GM10248 (cell line): ENCODE results near the gene SPATA18.

Experiments
- CTCF ChIA-PET: fragments of 300-600 bp; sonication (Branson Sonifier 250); formaldehyde crosslinking; extraction: SDS; loops from one replicate; lab custom pipeline; 2021; ENCODE audit warnings: antibody characterized with exemption; lab: Yijun Ruan, JAX
- POLR2A ChIA-PET: fragments of 350-650 bp; sonication (Branson Sonifier 250); formaldehyde crosslinking; extraction: SDS; loops from one replicate; lab custom pipeline; 2020; ENCODE audit warnings: antibody characterized with exemption; lab: Yijun Ruan, JAX
- DNase-seq: peaks from one replicate; pipeline ENCODE4 v3.0.0; 2012; ENCODE audit errors: extremely low spot score
- TF ChIP-seq, protein P1 (sequence below): IDR thresholded peaks from 2 replicates; pipeline ENCODE4 v1.5.1; 2012; ENCODE audit warnings: mild to moderate bottlenecking, low read depth; ENCODE audit errors: extremely low read depth, missing control alignments, control extremely low read depth

Gene SPATA18

DNA sequence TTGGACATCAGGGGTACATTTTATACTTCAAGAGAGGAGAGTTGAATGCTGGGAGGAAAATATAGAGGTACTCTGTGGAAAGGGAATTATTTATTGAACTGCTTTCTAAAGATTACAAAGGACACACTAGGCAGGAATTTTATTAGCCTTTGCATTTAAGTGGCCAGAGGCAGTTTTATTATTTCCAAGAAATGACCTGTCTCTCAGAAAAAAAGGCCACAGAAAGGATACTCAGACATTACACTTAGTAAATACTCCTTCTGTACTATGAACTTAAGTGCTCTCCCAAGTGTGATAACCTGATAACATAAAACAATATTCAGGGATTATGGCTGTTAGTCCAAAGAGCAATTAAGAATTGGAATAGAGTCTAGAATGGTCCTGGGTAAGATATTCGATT is 38.5 kb upstream of the SPATA18 start:
- no peak for DNase-seq
- ChIA-PET CTCF (no interaction called here), POLR2A (no interaction called here)
- TF ChIP-seq, protein P1, sequence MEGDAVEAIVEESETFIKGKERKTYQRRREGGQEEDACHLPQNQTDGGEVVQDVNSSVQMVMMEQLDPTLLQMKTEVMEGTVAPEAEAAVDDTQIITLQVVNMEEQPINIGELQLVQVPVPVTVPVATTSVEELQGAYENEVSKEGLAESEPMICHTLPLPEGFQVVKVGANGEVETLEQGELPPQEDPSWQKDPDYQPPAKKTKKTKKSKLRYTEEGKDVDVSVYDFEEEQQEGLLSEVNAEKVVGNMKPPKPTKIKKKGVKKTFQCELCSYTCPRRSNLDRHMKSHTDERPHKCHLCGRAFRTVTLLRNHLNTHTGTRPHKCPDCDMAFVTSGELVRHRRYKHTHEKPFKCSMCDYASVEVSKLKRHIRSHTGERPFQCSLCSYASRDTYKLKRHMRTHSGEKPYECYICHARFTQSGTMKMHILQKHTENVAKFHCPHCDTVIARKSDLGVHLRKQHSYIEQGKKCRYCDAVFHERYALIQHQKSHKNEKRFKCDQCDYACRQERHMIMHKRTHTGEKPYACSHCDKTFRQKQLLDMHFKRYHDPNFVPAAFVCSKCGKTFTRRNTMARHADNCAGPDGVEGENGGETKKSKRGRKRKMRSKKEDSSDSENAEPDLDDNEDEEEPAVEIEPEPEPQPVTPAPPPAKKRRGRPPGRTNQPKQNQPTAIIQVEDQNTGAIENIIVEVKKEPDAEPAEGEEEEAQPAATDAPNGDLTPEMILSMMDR, result no peak

DNA sequence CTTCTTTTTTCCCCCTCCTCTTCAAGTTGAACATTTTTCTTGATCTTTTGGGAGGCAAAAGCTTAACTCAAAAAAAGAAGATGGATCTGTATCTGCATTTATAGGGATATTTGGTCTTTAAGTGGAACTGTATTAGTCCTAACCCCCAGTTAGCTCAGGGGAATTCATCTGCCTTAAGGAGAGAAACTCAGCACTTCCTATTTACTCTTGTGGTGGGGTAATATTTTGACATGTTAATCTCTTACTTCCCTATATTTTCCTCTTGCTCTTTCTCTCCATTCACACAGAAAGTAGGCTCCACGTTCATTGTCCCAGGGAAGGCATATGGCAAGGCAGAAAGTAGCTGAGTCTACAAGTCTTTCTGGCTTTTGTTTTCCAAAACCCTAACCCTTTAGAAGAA is 36.2 kb upstream of the SPATA18 start:
- no peak for DNase-seq
- TF ChIP-seq, protein P1, result no peak
- CTCF ChIA-PET, result no interaction called here

DNA sequence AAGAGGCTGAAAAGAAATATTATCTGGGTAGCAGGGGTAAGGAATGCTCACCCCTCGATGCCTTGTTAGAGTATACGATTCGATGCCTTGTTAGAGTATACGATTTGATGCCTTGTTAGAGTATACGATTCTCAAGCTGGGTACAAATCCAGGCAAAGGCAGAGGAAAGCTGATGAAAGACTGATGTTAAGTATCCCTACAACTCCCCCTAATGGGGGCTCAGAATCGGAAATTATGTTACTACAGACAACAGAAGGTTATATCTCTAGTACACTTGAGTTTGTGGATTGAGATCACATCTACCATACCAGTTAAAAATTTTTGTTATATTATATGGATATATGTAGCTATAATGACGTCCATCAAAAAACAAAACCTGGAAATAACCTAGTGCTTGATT is 35.7 kb upstream of the SPATA18 start:
- ChIA-PET CTCF (no interaction called here), POLR2A (no interaction called here)
- DNase-seq, result no peak
- TF ChIP-seq, protein P1, result no peak

More for the DNA sequence above, 36.2 kb upstream of the SPATA18 start:
- POLR2A ChIA-PET, result no interaction called here

DNA sequence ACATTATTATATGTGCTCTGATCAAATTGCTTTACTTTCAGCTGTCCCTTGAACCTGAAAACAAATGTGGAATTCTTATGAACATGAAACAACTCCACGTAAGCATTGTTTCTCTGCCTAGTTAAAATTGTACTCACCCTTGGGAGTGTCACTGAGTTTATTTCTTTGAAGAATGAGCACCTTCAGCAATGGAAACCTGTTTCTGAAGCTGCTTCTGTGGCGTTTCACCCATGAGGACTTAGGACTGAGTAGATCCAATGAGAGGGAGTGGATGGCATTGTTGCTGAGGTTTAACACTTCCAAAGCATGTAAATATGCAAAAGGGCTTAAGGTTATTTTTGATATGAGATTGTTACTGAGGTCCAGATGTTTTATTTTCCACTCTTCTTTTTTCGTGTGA is 34.1 kb upstream of the SPATA18 start:
- CTCF ChIA-PET, result no interaction called here
- no peak for DNase-seq
- POLR2A ChIA-PET, result no interaction called here
- TF ChIP-seq, protein P1, result no peak

DNA sequence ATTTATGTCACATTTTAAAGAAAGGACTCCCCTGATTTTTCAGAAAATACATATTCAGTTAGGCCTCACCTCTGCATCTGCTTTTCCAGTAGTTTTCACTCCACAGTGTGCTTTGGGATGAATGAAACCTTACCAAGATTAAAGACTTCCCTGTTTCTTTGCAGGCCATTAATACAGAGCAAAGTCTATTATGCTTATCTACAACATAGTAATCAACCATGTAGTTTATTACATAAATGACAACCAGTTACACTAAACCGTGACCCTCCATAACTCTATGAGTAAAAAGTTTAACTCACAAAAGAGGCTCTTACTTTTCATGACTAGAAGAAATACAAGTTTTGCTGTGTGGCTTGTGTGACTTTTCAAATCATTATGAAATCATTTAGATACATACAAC is 33.3 kb upstream of the SPATA18 start:
- DNase-seq, result no peak

DNA sequence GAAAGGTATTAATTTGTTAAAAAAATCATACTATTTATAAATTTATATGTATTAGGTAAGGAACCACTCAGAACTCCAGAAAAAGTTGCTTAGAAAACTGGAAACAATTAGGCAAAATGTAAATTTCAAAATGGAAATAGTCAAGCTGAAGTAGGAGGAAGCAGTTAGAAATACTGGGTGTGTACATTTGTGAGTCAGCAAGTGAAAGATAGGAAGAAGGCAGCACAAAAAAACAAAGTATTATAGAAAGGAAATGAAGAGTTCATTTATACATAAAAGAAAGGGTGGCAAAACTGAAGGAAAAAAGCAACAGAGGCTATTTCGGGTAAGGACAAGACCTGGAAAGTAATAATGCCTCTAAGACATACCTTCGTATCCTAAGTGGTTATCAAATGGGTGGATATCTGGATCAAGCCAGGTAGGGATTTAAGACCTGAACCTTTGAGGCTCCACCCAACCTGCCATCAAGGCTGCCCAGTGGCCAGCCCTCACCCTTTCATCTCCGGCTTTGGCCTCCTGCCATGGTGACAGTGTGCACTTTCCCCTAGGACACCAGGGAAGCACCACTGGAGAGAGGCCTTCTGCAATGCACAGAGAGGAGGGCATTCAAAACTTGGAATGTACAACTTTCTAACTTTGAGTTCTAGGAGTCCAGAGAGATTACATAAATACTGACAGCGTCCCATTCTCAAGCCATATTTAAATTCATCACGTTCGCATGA is 31.0 kb upstream of the SPATA18 start, which contains the start of gene LRRC66:
Gene LRRC66, minus strand, starts transcription at position 428 of the 722 bp plus-strand sequence. CDS start 2,750 bp downstream, outside the sequence.
- no peak for DNase-seq
- TF ChIP-seq, protein P1, result no peak
- CTCF ChIA-PET, result interaction anchor here (1.2 to 1.9 kb wide), 2 partner anchors 122 to 124 kb away, joined by 3 to 4 read pairs; no protein-coding TSS in a partner anchor
- POLR2A ChIA-PET, result no interaction called here

More for the DNA sequence above, 33.3 kb upstream of the SPATA18 start:
- ChIA-PET CTCF (no interaction called here), POLR2A (no interaction called here)
- TF ChIP-seq, protein P1, result no peak
